GM18507 (cell line): ENCODE results near the gene ZNF71.
"Not testable (repeated sequence)": the region's sequence is repeated elsewhere in the genome, so short reads cannot be mapped to it uniquely, and the experiment has no call there.

Experiments
- DNase-seq: peaks from one replicate; pipeline ENCODE4 v3.0.0; 2011; ENCODE audit warnings: low read depth; ENCODE audit not compliant: insufficient read length; ENCODE audit errors: extremely low spot score
- FAIRE-seq: peaks from 2 replicates; lab custom pipeline; 2011; peaks lifted over from hg19 to GRCh38; lab: Jason Lieb, UNC

The ZNF71 gene

DNA sequence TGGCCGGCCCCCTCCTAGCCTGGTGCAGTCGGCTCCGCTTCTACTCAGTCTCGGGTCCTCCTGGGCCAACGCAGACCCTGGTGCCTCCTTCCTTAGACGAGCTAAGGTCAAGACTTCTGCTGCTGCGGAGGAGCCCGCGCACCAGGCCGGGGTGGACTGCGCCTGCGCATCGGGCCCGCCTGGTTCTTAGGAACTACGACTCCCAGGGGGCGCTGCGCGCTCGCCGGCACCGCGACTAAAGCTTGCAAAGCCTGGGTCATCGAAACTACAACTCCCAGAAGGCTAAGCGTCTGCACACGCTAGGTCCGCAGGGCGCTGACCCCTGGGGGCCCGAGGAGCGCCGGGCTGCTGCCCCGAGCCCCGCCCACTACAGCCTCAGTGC is 76.5 kb downstream of the ZNF71 start, which contains the start of gene ZNF835:
ZNF835 (minus strand) TSS at position 145 of the 382 bp plus-strand sequence. CDS start 6,559 bp downstream, outside the sequence.
- DNase-seq = no peak
- no peak for FAIRE-seq

DNA sequence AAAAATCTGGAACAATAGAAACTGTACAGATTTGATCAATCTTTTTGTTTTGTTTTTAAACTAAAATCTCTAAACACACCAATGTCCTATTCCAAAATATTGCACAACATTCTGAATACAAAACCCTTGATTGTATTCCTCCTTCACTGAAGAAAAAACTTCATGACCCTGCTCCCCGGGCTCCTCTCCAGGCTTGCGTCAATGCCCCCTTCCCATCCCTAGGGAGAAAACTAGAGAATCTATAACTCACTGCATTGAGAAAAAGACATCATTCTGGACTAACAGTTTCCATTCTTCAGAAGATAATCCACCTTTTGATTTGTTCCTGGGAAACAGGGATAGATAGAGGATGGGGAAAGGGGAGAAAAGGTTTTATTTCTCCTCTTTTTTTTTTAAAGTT is 77.5 kb downstream of the ZNF71 start:
- not testable (repeated sequence) for DNase-seq

More for the DNA sequence above, 77.5 kb downstream of the ZNF71 start:
- FAIRE-seq = not testable (repeated sequence)
